ENCODE measurements around the gene S1PR3.

S1PR3 gene

GRCh38 chr9:89038382-89039103, 47.3 kb downstream of the S1PR3 start:
- DNase-seq (ENCODE audit: low read depth), result peak; percentile 84

- no peak for DNase-seq (ENCODE audit: low read depth)
Observed at GRCh38 chr9:89039104-89039465, 47.8 kb downstream of the S1PR3 start.

GRCh38 chr9:89039664-89040063, 48.4 kb downstream of the S1PR3 start:
- no peak for DNase-seq (ENCODE audit: low read depth)

- no peak for DNase-seq (ENCODE audit: low read depth)
Observed at GRCh38 chr9:89042984-89043383, 51.7 kb downstream of the S1PR3 start.

- no peak for DNase-seq (ENCODE audit: low read depth)
Observed at GRCh38 chr9:89044104-89044503, 52.8 kb downstream of the S1PR3 start.

GRCh38 chr9:89044881-89045280, 53.6 kb downstream of the S1PR3 start:
- no peak for DNase-seq (ENCODE audit: low read depth)

GRCh38 chr9:89046832-89047231, 55.6 kb downstream of the S1PR3 start:
- DNase-seq (ENCODE audit: low read depth), result no peak

GRCh38 chr9:89047667-89048066, 56.4 kb downstream of the S1PR3 start:
- DNase-seq (ENCODE audit: low read depth), result no peak

GRCh38 chr9:89048616-89049015, 57.3 kb downstream of the S1PR3 start:
- DNase-seq (ENCODE audit: low read depth), result no peak

GRCh38 chr9:89049646-89050045, 58.4 kb downstream of the S1PR3 start:
- DNase-seq (ENCODE audit: low read depth), result no peak

GRCh38 chr9:89051421-89052025, 60.3 kb downstream of the S1PR3 start:
- no peak for DNase-seq (ENCODE audit: low read depth)

- no peak for DNase-seq (ENCODE audit: low read depth)
Observed at GRCh38 chr9:89052470-89053097, 61.3 kb downstream of the S1PR3 start.

GRCh38 chr9:89053301-89053700, 62.0 kb downstream of the S1PR3 start:
- no peak for DNase-seq (ENCODE audit: low read depth)
